HL-60/S4 treated with retinoic acid at 250 ng/mL for 4 days and 3 days (cell line): ENCODE measurements around the gene NAA16.
"Not testable (repeated sequence)": the region's sequence is repeated elsewhere in the genome, so short reads cannot be mapped to it uniquely, and the experiment has no call there.

Experiments used
- in situ Hi-C: fragments of 300-500 bp; cut with MboI; formaldehyde crosslinking; loops from 2 replicates; pipeline ENCODE4 v1.7.0; 2022; ENCODE audit warnings: low sequenced_read_pairs

NAA16 gene

GRCh38 chr13:41352935-41353840 lies 42.1 kb downstream of the NAA16 start:
- in situ Hi-C loops, result no loop called here

GRCh38 chr13:41354416-41354815 lies 43.3 kb downstream of the NAA16 start:
- in situ Hi-C loops, result no loop called here

DNA sequence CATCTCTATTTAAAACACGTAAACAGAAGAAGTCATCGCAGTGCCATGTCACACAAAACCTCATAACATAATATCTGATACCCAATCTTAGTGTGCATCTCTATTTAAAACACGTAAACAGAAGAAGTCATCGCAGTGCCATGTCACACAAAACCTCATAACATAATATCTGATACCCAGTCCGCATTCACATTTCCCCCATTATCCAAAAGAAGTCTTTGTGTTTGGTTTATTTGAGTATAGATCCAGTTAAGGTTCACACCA lies 45.2 kb downstream of the NAA16 start:
- in situ Hi-C loops, result not testable (repeated sequence)

GRCh38 chr13:41356786-41357185 lies 45.7 kb downstream of the NAA16 start:
- in situ Hi-C loops, result no loop called here

- in situ Hi-C loops, result no loop called here
These were observed 50.4 kb downstream of the NAA16 start for GRCh38 chr13:41361491-41361890.

GRCh38 chr13:41364043-41364442 lies 53.0 kb downstream of the NAA16 start:
- in situ Hi-C loops, result no loop called here

GRCh38 chr13:41365631-41366030 lies 54.6 kb downstream of the NAA16 start:
- in situ Hi-C loops, result no loop called here

DNA sequence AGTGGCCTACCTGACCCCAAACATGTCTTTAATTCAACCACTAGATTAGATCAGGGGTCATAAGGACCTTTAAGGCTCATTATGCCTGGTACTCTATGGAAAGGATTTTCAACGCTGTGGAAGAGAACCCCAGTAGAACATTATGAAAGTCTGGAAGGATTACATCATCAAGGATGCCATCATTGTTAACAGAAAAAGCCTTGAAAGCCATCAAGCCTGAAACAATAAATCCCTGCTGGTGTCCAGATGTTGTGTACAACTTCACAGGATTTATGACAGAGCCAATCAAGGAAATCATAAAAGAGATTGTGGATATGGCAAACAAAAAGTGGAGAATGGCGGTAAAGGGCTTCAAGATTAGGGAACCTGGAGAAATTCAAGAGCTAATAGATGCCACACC lies 59.7 kb downstream of the NAA16 start:
- in situ Hi-C loops, result no loop called here

GRCh38 chr13:41377446-41377845 lies 66.4 kb downstream of the NAA16 start:
- in situ Hi-C loops, result no loop called here

- in situ Hi-C loops, result no loop called here
These were observed 71.4 kb downstream of the NAA16 start for GRCh38 chr13:41382431-41382830.

- in situ Hi-C loops, result no loop called here
These were observed 72.3 kb downstream of the NAA16 start for GRCh38 chr13:41383386-41383785.

DNA sequence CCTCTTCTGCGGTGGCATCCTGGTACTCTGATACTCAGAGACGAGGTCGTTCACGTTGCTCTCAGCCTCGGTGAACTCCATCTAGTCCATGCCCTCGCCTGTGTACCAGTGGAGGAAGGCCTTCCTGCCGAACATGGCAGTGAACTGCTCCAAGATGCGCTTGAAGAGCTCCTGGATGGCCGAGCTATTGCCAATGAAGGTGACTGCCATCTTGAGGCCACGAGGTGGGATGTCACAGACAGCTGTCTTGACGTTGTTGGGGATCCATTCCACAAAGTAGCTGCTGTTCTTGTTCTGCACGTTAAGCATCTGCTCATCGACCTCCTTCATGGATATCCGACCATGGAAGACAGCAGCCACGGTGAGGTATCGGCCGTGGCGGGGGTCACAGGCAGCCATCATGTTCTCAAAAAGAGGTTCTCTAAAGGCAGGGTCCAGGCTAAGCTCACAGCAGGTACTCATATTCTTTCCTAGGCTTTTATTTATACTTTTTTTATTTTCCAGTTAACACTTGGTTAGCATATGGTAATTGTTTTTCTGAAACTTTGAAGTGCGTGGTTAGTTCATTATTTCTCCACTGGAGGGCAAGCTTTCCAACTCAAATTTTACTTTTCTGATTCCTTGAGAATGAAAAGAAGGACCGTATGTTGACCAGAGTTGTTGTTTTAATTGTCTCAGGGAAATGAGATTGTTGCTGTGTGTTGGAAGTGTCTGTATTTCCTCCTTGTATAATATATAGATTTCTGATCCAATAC lies 73.9 kb downstream of the NAA16 start:
- in situ Hi-C loops, result no loop called here

DNA sequence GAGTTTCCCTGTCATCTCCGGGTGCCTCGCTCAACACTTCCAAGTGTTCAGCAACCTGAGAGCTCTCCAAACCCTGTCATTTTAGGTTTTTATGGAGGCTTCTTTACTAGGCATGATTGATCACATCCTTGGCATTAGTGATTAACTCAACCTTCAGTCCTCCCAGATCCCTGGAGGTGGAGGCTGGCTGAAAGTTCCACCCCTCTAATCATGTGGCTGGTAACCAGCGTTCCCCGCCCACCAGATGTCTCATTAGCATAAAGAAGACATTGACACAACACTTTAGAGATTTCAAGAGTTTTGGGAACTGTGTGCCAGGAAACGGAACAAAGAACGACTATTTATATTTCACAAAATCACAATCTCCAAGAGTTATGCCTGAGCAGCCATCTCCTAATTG lies 75.1 kb downstream of the NAA16 start:
- in situ Hi-C loops, result no loop called here

GRCh38 chr13:41387576-41387975 lies 76.5 kb downstream of the NAA16 start:
- in situ Hi-C loops, result no loop called here

- in situ Hi-C loops, result no loop called here
These were observed 77.2 kb downstream of the NAA16 start for GRCh38 chr13:41388143-41388881.

DNA sequence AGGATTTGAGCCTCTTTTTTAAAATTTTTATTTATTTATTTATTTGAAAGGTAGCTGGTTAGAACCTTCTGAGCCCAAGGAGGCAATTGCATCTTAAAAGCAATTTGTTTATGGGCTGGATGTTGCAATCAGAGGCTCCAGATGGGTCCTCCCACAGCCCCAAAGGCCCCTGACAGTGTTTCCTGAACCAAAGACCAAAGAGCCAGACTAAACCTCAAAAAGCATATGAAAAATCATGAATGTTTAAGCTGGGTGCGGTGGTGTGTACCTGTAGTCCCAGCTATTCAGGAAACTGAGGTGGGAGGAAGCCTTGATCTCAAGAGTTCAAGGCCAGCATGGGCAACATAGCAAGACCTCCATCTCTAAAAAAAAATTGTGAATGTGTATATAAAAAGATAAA lies 78.5 kb downstream of the NAA16 start:
- in situ Hi-C loops, result no loop called here

DNA sequence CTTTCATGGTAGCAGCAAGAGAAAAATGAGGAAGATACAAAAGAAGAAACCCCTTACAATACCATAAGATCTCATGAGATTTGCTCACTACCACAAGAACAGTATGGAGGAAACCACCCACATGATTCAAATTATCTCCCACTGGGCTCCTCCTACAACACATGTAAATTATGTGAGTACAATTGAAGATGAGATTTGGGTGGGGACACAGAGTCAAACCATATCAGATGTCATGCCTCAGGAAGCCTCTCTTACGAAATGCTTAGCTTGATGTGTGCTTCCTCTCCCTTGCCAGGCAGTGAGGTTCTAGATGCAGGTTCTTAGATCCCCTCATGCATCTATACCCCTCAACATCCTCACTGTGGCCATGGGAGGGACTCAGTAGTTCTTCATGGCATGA lies 83.1 kb downstream of the NAA16 start:
- in situ Hi-C loops, result no loop called here

DNA sequence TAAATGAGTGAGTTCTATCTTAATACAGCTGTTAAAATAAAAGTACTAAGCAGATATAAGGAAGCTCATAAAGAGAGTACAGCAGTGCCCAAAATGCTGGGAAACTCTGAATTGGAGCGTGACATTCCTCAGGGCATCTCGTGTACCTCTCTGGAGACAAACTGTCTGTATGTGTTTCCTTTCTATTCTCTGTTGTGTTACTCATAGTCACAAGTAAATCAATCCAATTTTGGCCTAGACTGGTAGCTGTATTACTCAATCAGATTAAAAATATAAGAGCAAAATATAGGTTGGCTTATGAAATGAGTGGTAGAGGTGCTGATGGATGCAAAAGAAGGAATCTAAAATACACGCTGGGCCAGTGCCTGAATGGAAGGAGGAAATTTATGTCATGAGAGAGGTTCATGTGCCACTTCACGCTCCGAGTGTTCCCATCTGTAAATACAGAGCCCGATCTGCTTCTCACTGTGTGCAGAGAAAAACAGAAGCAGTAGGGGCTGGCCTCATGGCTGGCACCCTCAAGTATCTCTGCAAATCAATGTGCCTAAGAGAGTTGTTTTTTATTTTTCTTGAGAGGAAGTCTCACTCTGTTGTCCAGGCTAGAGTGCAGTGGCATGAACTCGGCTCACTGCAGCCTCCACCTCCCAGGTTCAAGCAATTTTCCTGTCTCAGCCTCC lies 87.6 kb downstream of the NAA16 start:
- in situ Hi-C loops, result no loop called here

DNA sequence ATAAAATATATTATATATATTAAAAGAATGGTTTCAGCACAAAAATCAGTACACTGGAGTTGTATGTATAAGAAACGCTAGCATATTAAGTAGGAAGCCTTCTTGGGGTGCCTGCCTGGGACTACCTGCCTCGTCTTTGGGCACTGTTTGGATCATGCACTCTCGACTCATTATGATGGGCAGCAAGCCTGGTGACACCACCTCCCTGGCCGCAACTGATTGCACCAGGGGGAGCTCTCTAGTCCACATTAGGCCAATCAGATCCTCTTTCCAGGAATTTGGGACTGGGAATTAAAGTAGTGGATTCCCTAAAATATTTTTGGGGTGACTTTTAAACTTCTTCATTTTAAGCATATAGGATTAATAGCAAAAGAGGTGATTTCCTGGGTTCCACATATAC lies 90.3 kb downstream of the NAA16 start:
- in situ Hi-C loops, result no loop called here

DNA sequence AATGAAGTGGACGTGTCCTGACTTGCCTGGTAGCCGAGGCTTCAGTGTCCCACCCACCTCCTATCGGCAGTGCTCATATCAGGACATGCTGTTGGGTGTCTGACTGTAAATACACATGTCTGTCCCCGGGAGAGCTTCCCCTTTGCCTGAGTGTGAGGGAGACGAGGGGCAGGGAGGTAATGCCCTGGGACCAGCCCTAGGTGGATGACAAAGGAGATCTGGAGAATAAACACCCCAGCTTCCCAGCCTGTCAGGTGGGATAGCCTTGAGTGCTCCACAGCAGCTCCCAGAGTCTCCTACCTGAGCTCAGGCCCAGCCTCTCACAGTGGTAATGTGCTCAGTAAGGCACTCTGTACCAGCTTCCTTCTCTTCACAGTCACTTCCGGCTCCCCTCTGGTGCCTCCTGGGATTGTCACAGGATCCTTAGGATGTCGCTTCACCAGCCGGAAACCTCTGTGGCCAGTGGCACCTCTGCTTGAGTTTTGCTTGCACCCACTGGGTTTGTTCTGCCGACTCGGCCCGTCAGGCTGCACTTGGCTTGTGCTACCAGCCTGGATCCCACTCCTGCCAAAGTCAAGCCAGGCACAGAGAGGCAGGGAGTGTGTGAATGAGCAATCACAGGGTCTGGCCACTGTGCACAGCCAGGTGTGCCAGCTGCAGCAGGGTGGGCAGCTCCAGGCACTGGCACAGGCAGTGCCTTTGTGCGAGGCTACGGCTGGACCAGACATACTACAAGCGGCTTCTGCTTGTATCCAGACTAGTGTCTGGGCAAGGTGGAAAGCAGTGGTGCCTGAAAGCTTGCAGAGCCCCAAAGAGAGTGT lies 91.8 kb downstream of the NAA16 start:
- in situ Hi-C loops, result no loop called here
